OCI-LY3 (cell line): ENCODE data around the gene KIR3DL3.
"Not testable (repeated sequence)": the region's sequence is repeated elsewhere in the genome, so short reads cannot be mapped to it uniquely, and the experiment has no call there.

Source experiments
- EZH2phosphoT487 ChIP-seq: fragments of 200-600 bp; shearing (Covaris generic); IDR thresholded peaks from 2 replicates; pipeline ENCODE4 v1.6.1; 2018; ENCODE audit warnings: antibody characterized with exemption, mixed run types, low read depth
- TF ChIP-seq, protein P1 (sequence below): fragments of 200-600, 300-600 bp; sonication (generic); IDR thresholded peaks from 2 replicates; pipeline ENCODE4 v1.5.1; 2014; ENCODE audit warnings: antibody characterized with exemption, low read length, low read depth

DNA sequence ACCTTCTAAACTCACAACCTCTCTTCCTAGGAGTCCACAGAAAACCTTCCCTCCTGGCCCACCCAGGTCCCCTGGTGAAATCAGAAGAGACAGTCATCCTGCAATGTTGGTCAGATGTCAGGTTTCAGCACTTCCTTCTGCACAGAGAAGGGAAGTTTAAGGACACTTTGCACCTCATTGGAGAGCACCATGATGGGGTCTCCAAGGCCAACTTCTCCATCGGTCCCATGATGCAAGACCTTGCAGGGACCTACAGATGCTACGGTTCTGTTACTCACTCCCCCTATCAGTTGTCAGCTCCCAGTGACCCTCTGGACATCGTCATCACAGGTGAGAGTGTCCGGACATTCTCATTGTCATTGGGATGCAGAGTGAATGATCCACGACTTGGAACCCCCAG is 17.7 kb downstream of the KIR3DL3 start:
- TF ChIP-seq, protein P1, sequence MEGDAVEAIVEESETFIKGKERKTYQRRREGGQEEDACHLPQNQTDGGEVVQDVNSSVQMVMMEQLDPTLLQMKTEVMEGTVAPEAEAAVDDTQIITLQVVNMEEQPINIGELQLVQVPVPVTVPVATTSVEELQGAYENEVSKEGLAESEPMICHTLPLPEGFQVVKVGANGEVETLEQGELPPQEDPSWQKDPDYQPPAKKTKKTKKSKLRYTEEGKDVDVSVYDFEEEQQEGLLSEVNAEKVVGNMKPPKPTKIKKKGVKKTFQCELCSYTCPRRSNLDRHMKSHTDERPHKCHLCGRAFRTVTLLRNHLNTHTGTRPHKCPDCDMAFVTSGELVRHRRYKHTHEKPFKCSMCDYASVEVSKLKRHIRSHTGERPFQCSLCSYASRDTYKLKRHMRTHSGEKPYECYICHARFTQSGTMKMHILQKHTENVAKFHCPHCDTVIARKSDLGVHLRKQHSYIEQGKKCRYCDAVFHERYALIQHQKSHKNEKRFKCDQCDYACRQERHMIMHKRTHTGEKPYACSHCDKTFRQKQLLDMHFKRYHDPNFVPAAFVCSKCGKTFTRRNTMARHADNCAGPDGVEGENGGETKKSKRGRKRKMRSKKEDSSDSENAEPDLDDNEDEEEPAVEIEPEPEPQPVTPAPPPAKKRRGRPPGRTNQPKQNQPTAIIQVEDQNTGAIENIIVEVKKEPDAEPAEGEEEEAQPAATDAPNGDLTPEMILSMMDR = not testable (repeated sequence)
- not testable (repeated sequence) for TF ChIP-seq EZH2phosphoT487
